GM12878 (cell line): Measurements from ENCODE around the gene SLC25A42. TPM values are rescaled to one million over a fixed set of nuclear protein-coding genes. Genes with fewer than 3 reads are reported as not detected.

ENCODE experiments used
- ATAC-seq: fragments of 200-7000 bp; cut with Tn5 transposase; 3 replicates; pipeline ENCODE4 v1.9.1; 2020; ENCODE audit warnings: mild to moderate bottlenecking, moderate library complexity
- BruUV-seq: library from RNA; stranded (reverse); fragments of 400-500 nt; replicated peaks from 2 replicates; lab custom pipeline; 2021; lab: Mats Ljungman, UMichigan
- CTCF ChIA-PET: fragments of 300-600 bp; sonication (Branson Sonifier 250); formaldehyde crosslinking; extraction: SDS; loops from one replicate; lab custom pipeline; 2021; ENCODE audit warnings: inconsistent platforms; lab: Yijun Ruan, JAX
- POLR2A ChIA-PET: fragments of 350-600 bp; formaldehyde crosslinking; extraction: SDS; loops from one replicate; lab custom pipeline; 2021; ENCODE audit warnings: inconsistent platforms; lab: Charles Lee
- RAD21 ChIA-PET: fragments of 300-600 bp; sonication (Branson Sonifier 250); formaldehyde crosslinking; loops from one replicate; lab custom pipeline; 2023; ENCODE audit warnings: antibody characterized with exemption; ENCODE audit not compliant: unreplicated experiment; lab: Charles Lee
- SMC1A ChIA-PET: fragments of 300-600 bp; sonication (Branson Sonifier 250); formaldehyde crosslinking; loops from one replicate; lab custom pipeline; 2023; ENCODE audit not compliant: unreplicated experiment, uncharacterized antibody; lab: Charles Lee
- DNase-seq: peaks from one replicate; pipeline ENCODE4 v3.0.0-alpha.2; 2011; ENCODE audit warnings: low read depth, low spot score
- FAIRE-seq: peaks from 3 replicates; lab custom pipeline; 2011; peaks lifted over from hg19 to GRCh38; lab: Jason Lieb, UNC
- H2AFZ ChIP-seq: 2 replicates; pipeline ENCODE4 v1.6.0; 2011; ENCODE audit warnings: low read depth, low read length, control low read depth; ENCODE audit not compliant: control insufficient read depth
- H3K27ac ChIP-seq: 2 replicates; pipeline ENCODE4 v1.5.1; 2011; ENCODE audit warnings: control low read depth; ENCODE audit not compliant: control insufficient read depth, insufficient read depth
- H3K27me3 ChIP-seq, 2 experiments: replicated peaks in 1 of 2; 2 replicates each; pipeline versions ENCODE4 v1.6.0 to v1.6.1; 2011; ENCODE audit warnings: low read length in 1 of 2; ENCODE audit not compliant: control insufficient read depth in 2 of 2, insufficient read depth in 2 of 2
- H3K36me3 ChIP-seq, 2 experiments: 2 replicates each; pipeline ENCODE4 v1.5.1; 2011; ENCODE audit warnings: low read length in 1 of 2; ENCODE audit not compliant: control insufficient read depth in 2 of 2, insufficient read depth in 2 of 2
- H3K4me1 ChIP-seq: 2 replicates; pipeline ENCODE4 v1.6.1; 2011; ENCODE audit warnings: mild to moderate bottlenecking, low read length, moderate library complexity, mixed read lengths; ENCODE audit not compliant: control insufficient read depth, insufficient read depth
- H3K4me2 ChIP-seq: 2 replicates; pipeline ENCODE4 v1.6.0; 2011; ENCODE audit warnings: control low read depth; ENCODE audit not compliant: control insufficient read depth, insufficient read depth
- H3K4me3 ChIP-seq: fragments of 200-600 bp; sonication (generic); 2 replicates; pipeline ENCODE4 v1.5.1; 2016
- H3K79me2 ChIP-seq: 2 replicates; pipeline ENCODE4 v1.6.0; 2011; ENCODE audit warnings: low read length; ENCODE audit not compliant: control insufficient read depth, insufficient read depth
- H3K9ac ChIP-seq: 2 replicates; pipeline ENCODE4 v1.8.0; 2011; ENCODE audit warnings: low read length, control low read depth, mixed read lengths; ENCODE audit not compliant: control insufficient read depth, insufficient read depth
- H3K9me3 ChIP-seq: replicated peaks from 3 replicates; pipeline ENCODE4 v1.5.1; 2011; ENCODE audit warnings: mild to moderate bottlenecking, low read length; ENCODE audit not compliant: control insufficient read depth, insufficient read depth
- H4K20me1 ChIP-seq: 2 replicates; pipeline ENCODE4 v1.6.0; 2011; ENCODE audit not compliant: control insufficient read depth, insufficient read depth
- BCL3 ChIP-seq: IDR thresholded peaks from 2 replicates; pipeline ENCODE4 v1.6.1; 2011; ENCODE audit warnings: borderline replicate concordance, low read depth, mild to moderate bottlenecking, moderate library complexity, low read length; ENCODE audit not compliant: insufficient read depth, poor library complexity, severe bottlenecking
- GABPA ChIP-seq: IDR thresholded peaks from 2 replicates; pipeline ENCODE4 v1.6.1; 2014; ENCODE audit warnings: antibody characterized with exemption, low read depth, mild to moderate bottlenecking, inconsistent platforms
- GATAD2B ChIP-seq: fragments of 450-650 bp; conservative IDR thresholded peaks from 2 replicates; pipeline ENCODE4 v1.6.1; 2017; ENCODE audit warnings: low read depth, mild to moderate bottlenecking, moderate library complexity
- HDAC2 ChIP-seq: fragments of 200-600 bp; sonication (generic); IDR thresholded peaks from 2 replicates; pipeline ENCODE4 v1.6.1; 2017
- HDAC6 ChIP-seq: fragments of 200-600 bp; sonication (generic); IDR thresholded peaks from one replicate; pipeline ENCODE4 v1.8.0; 2017; ENCODE audit warnings: antibody characterized with exemption; ENCODE audit not compliant: unreplicated experiment
- HDGF ChIP-seq: fragments of 450-650 bp; IDR thresholded peaks from 2 replicates; pipeline ENCODE4 v1.6.1; 2016; ENCODE audit warnings: antibody characterized with exemption
- MEF2A ChIP-seq: IDR thresholded peaks from 2 replicates; pipeline ENCODE4 v1.6.1; 2011; ENCODE audit warnings: low read depth, mild to moderate bottlenecking, low read length, moderate library complexity; ENCODE audit not compliant: insufficient read depth
- MEF2B ChIP-seq: fragments of 450-650 bp; IDR thresholded peaks from 2 replicates; pipeline ENCODE4 v1.6.1; 2018; ENCODE audit warnings: mild to moderate bottlenecking, moderate library complexity; ENCODE audit not compliant: partially characterized antibody, poor library complexity, severe bottlenecking
- MYB ChIP-seq: fragments of 150-350 bp; IDR thresholded peaks from 2 replicates; pipeline ENCODE4 v1.6.1; 2014; ENCODE audit warnings: mild to moderate bottlenecking, low read depth, low read length, borderline replicate concordance
- RBBP5 ChIP-seq: fragments of 200-600 bp; sonication (generic); conservative IDR thresholded peaks from 2 replicates; pipeline ENCODE4 v1.6.1; 2016
- SREBF1 ChIP-seq: IDR thresholded peaks from 2 replicates; pipeline ENCODE4 v1.6.1; 2012; ENCODE audit warnings: mild to moderate bottlenecking, low read length
- TARDBP ChIP-seq: IDR thresholded peaks from 2 replicates; pipeline ENCODE4 v1.6.1; 2016; ENCODE audit warnings: borderline replicate concordance
- USF2 ChIP-seq: IDR thresholded peaks from 2 replicates; pipeline ENCODE4 v1.6.1; 2011; ENCODE audit warnings: low read depth, low read length, improper control_type of control experiment, borderline replicate concordance
- YBX1 ChIP-seq: fragments of 450-650 bp; IDR thresholded peaks from 2 replicates; pipeline ENCODE4 v1.6.1; 2016; ENCODE audit warnings: antibody characterized with exemption
- ZBTB11 ChIP-seq: fragments of 450-650 bp; formaldehyde crosslinking; IDR thresholded peaks from 2 replicates; pipeline ENCODE4 v1.5.0; 2022; ENCODE audit warnings: mild to moderate bottlenecking, missing genetic modification characterization
- ZBTB40 ChIP-seq: fragments of 450-650 bp; IDR thresholded peaks from 2 replicates; pipeline ENCODE4 v1.6.1; 2016; ENCODE audit warnings: mild to moderate bottlenecking, moderate library complexity, borderline replicate concordance
- WGBS: methylation state at CpG from one replicate; pipeline ENCODE4 v1.1.6; 2016; ENCODE audit warnings: low lambda C conversion rate; ENCODE audit not compliant: insufficient replicate concordance, insufficient coverage; ENCODE audit errors: missing lambda C conversion rate; 5-methylcytosine and 5-hydroxymethylcytosine counted together
- in situ Hi-C: fragments of 300-500 bp; cut with MboI; formaldehyde crosslinking; loops from 9 replicates; pipeline ENCODE4 v1.14.3; 2018; ENCODE audit warnings: mixed read lengths
- intact Hi-C: fragments of 100-400 bp; cut with micrococcal nuclease; formaldehyde crosslinking; loops from one replicate; pipeline ENCODE4 v1.14.2; 2022; ENCODE audit not compliant: unreplicated experiment
- polyA plus RNA-seq, 11 experiments: library from polyadenylated mRNA; depleted of rRNA in 4 of 11; unstranded in 6 of 11; stranded (reverse) in 5 of 11; fragments of >200 nt; fragmentation: Nextera tagmentation in 4 of 11; fragmentation: Illumina TruSeq in 1 of 11; extraction: Ambion mirVana in 4 of 11; extraction: Trizol in 1 of 11; gene quantifications; 1 replicate in 1 of 11; 2 replicates in 10 of 11; pipeline versions ENCODE4 v1.2.1 to v1.2.3, GENCODE V29; 2011 to 2016; ENCODE audit warnings: inconsistent platforms in 2 of 11, missing spikeins in 2 of 11, low read depth in 1 of 11
- total RNA-seq, 4 experiments: library from RNA; depleted of rRNA in 3 of 4; stranded (reverse); fragments of >200 nt in 3 of 4; fragmentation: Illumina TruSeq in 1 of 4; extraction: Trizol in 1 of 4; gene quantifications; 2 replicates each; pipeline versions ENCODE4 v1.2.1 to v1.2.3, GENCODE V29; 2013 to 2021

SLC25A42 gene
- total and polyA plus RNA-seq, 10 of the 15 experiments (the other 5 are each of a cell fraction or from before 2014, with no cell fraction given), result 0.24 to 19.2 (median 9.6) TPM

GRCh38 chr19:19087676-19088075 lies 23.9 kb downstream of the SLC25A42 start:
- Histone ChIP-seq H3K27me3 (no peaks in the 10 kb centered on the region), H3K9me3 (no peaks in the 10 kb centered on the region), H3K4me3 (no peak overlapping the region), H3K27ac (no peak overlapping the region), H3K4me1 (peaks cover 11% of the 10 kb centered on the region), H4K20me1 (no peaks in the 10 kb centered on the region), H2AFZ (no peak overlapping the region), H3K36me3 (no peaks in the 10 kb centered on the region; a peak in 2 of 4 replicates), H3K4me2 (no peak overlapping the region), H3K79me2 (no peaks in the 10 kb centered on the region), H3K9ac (no peak overlapping the region)
- ChIA-PET POLR2A (no interaction called here), CTCF (no interaction called here), RAD21 (no interaction called here), SMC1A (no interaction called here)
- WGBS, result 96% methylated on average over 2 of the region's 2 CpGs
- intact Hi-C loops (no loop called here), in situ Hi-C loops (no loop called here)
- no peak for FAIRE-seq
- BruUV-seq, result no TSS peak
- ATAC-seq, result no peak
- DNase-seq, result no peak
- TF ChIP-seq USF2 (no peak), HDGF (no peak), ZBTB11 (no peak), MEF2A (no peak), TARDBP (no peak), GATAD2B (no peak), GABPA (no peak), SREBF1 (no peak), ZBTB40 (no peak), HDAC2 (no peak), RBBP5 (no peak), MEF2B (no peak), YBX1 (no peak), BCL3 (no peak), HDAC6 (no peak), MYB (no peak)
